Liver (tissue), 3 donors: Measurements from ENCODE around the gene MAPT.

Experiments used
- CTCF ChIP-seq: fragments of 150-350 bp; IDR thresholded peaks from 2 replicates; pipeline ENCODE4 v1.5.1; 2017; ENCODE audit warnings: improper control_type of control experiment, low read depth, low read length; ENCODE audit not compliant: missing input control
- JUND ChIP-seq, 2 donors: IDR thresholded peaks; 2 replicates each; pipeline ENCODE4 v1.6.1; 2016; ENCODE audit warnings: antibody characterized with exemption in 2 of 2
- RAD21 ChIP-seq, 2 donors: IDR thresholded peaks; 2 replicates each; pipeline ENCODE4 v1.6.1; 2016; ENCODE audit warnings: antibody characterized with exemption in 2 of 2, mild to moderate bottlenecking in 2 of 2
- REST ChIP-seq: IDR thresholded peaks from 2 replicates; pipeline ENCODE4 v1.6.1; 2016; ENCODE audit warnings: antibody characterized with exemption, mild to moderate bottlenecking
- SP1 ChIP-seq: IDR thresholded peaks from 2 replicates; pipeline ENCODE4 v1.6.1; 2018; ENCODE audit warnings: antibody characterized with exemption, mild to moderate bottlenecking
- TAF1 ChIP-seq: conservative IDR thresholded peaks from 2 replicates; pipeline ENCODE4 v1.6.1; 2016; ENCODE audit warnings: antibody characterized with exemption, mild to moderate bottlenecking
- TF ChIP-seq, protein P1 (sequence below): IDR thresholded peaks from 2 replicates; pipeline ENCODE4 v1.6.1; 2016; ENCODE audit warnings: antibody characterized with exemption
- TF ChIP-seq, protein P2 (sequence below): IDR thresholded peaks from 2 replicates; pipeline ENCODE4 v1.6.1; 2016; ENCODE audit warnings: antibody characterized with exemption
- donor health status: healthy.
- donor health status: healthy.

GRCh38 chr17:46025510-46026165 lies 131.3 kb downstream of the MAPT start:
- TF ChIP-seq CTCF (no peak), TAF1 (no peak), REST (no peak), JUND (IDR thresholded peaks at IDR 0.05) (no peak), SP1 (no peak), RAD21 (IDR thresholded peaks at IDR 0.05) (no peak)
- TF ChIP-seq, protein P1, sequence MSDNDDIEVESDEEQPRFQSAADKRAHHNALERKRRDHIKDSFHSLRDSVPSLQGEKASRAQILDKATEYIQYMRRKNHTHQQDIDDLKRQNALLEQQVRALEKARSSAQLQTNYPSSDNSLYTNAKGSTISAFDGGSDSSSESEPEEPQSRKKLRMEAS = no peak
- TF ChIP-seq, protein P2, sequence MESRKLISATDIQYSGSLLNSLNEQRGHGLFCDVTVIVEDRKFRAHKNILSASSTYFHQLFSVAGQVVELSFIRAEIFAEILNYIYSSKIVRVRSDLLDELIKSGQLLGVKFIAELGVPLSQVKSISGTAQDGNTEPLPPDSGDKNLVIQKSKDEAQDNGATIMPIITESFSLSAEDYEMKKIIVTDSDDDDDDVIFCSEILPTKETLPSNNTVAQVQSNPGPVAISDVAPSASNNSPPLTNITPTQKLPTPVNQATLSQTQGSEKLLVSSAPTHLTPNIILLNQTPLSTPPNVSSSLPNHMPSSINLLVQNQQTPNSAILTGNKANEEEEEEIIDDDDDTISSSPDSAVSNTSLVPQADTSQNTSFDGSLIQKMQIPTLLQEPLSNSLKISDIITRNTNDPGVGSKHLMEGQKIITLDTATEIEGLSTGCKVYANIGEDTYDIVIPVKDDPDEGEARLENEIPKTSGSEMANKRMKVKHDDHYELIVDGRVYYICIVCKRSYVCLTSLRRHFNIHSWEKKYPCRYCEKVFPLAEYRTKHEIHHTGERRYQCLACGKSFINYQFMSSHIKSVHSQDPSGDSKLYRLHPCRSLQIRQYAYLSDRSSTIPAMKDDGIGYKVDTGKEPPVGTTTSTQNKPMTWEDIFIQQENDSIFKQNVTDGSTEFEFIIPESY = no peak
